SKM-1 (cell line): ENCODE data around the gene ANKRD62.
A peak's percentile ranks its signal among the peaks of the same experiment; 100 is the strongest.

Experiments
- DNase-seq: peaks from one replicate; lab custom pipeline; 2025; ENCODE audit not compliant: unreplicated experiment; lab: John Stamatoyannopoulos, UW

ANKRD62 gene

GRCh38 chr18:12093520-12094257 lies at the start of gene ANKRD62:
ANKRD62 (plus strand) TSS chr18:12093843; CDS start chr18:12094018, 175 bp downstream.
- DNase-seq, result no peak

GRCh38 chr18:12044591-12044990 lies 49.1 kb upstream of the ANKRD62 start:
- no peak for DNase-seq

- no peak for DNase-seq
These were observed 47.4 kb upstream of the ANKRD62 start for GRCh38 chr18:12046046-12046750.

GRCh38 chr18:12046751-12047335 lies 46.8 kb upstream of the ANKRD62 start:
- no peak for DNase-seq

- DNase-seq, result no peak
These were observed 45.4 kb upstream of the ANKRD62 start for GRCh38 chr18:12048010-12048826.

- no peak for DNase-seq
These were observed 44.8 kb upstream of the ANKRD62 start for GRCh38 chr18:12048827-12049175.

- DNase-seq, result peak; percentile 52
These were observed 43.4 kb upstream of the ANKRD62 start for GRCh38 chr18:12049978-12050811.

- no peak for DNase-seq
These were observed 40.8 kb upstream of the ANKRD62 start for GRCh38 chr18:12052866-12053265.

- peak; percentile 79 for DNase-seq
These were observed 40.4 kb upstream of the ANKRD62 start for GRCh38 chr18:12053289-12053688.

- no peak for DNase-seq
These were observed 37.4 kb upstream of the ANKRD62 start for GRCh38 chr18:12056034-12056883.

- DNase-seq, result no peak
These were observed 36.7 kb upstream of the ANKRD62 start for GRCh38 chr18:12056884-12057402.

GRCh38 chr18:12057419-12058039 lies 36.1 kb upstream of the ANKRD62 start:
- no peak for DNase-seq

GRCh38 chr18:12059334-12060181 lies 34.1 kb upstream of the ANKRD62 start:
- no peak for DNase-seq

- no peak for DNase-seq
These were observed 33.3 kb upstream of the ANKRD62 start for GRCh38 chr18:12060182-12060870.

- DNase-seq, result no peak
These were observed 32.0 kb upstream of the ANKRD62 start for GRCh38 chr18:12061685-12062084.

- no peak for DNase-seq
These were observed 30.7 kb upstream of the ANKRD62 start for GRCh38 chr18:12062974-12063373.

GRCh38 chr18:12064086-12064763 lies 29.4 kb upstream of the ANKRD62 start:
- DNase-seq, result no peak
